Lung (tissue), 12 donors: ENCODE results near the gene ATG4A. TPM values are rescaled to one million over a fixed set of nuclear protein-coding genes. Genes with fewer than 3 reads are reported as not detected.
A peak's percentile ranks its signal among the peaks of the same experiment; 100 is the strongest.

Experiments used
- ATAC-seq: fragments of 200-7000 bp; cut with Tn5 transposase; one replicate; pipeline ENCODE4 v1.9.1; 2020; ENCODE audit warnings: moderate number of reproducible peaks; ENCODE audit not compliant: insufficient read depth, low FRiP score
- DNase-seq, 3 donors: peaks; one replicate each; pipeline ENCODE4 v3.0.0-alpha.2; 2013 to 2017
- H3K27ac ChIP-seq, 2 donors: one replicate each; pipeline ENCODE4 v1.5.1; 2013; ENCODE audit warnings: mild to moderate bottlenecking in 2 of 2, moderate library complexity in 2 of 2, control low read depth in 1 of 2, inconsistent platforms in 1 of 2, low read depth in 1 of 2, low read length in 1 of 2
- H3K27me3 ChIP-seq, 3 donors: one replicate each; pipeline ENCODE4 v1.5.1; 2013; ENCODE audit warnings: low read length in 2 of 3; ENCODE audit not compliant: control insufficient read depth in 3 of 3, insufficient read depth in 3 of 3
- H3K36me3 ChIP-seq, 4 donors: one replicate each; pipeline ENCODE4 v1.5.1; 2013; ENCODE audit warnings: low read length in 4 of 4, mild to moderate bottlenecking in 1 of 4, moderate library complexity in 1 of 4; ENCODE audit not compliant: control insufficient read depth in 4 of 4, insufficient read depth in 4 of 4
- H3K4me1 ChIP-seq, 5 donors: one replicate each; pipeline ENCODE4 v1.5.1; 2013; ENCODE audit warnings: low read length in 5 of 5, mild to moderate bottlenecking in 2 of 5, moderate library complexity in 1 of 5; ENCODE audit not compliant: control insufficient read depth in 5 of 5, insufficient read depth in 5 of 5
- H3K4me3 ChIP-seq: one replicate; pipeline ENCODE4 v1.5.1; 2013; ENCODE audit warnings: mild to moderate bottlenecking, control low read depth, moderate library complexity
- H3K9ac ChIP-seq, 2 donors: one replicate each; pipeline ENCODE4 v1.5.1; 2013; ENCODE audit warnings: low read length in 2 of 2, control low read depth in 1 of 2; ENCODE audit not compliant: insufficient read depth in 1 of 2
- H3K9me3 ChIP-seq, 4 donors: one replicate each; pipeline ENCODE4 v1.5.1; 2013; ENCODE audit warnings: low read length in 3 of 4, mild to moderate bottlenecking in 1 of 4, moderate library complexity in 1 of 4; ENCODE audit not compliant: control insufficient read depth in 4 of 4, insufficient read depth in 3 of 4
- WGBS, 2 donors: extraction: QIAGEN DNeasy Blood & Tissue Kit; methylation state at CpG; one replicate each; pipeline ENCODE4 v1.1.7; 2013; 5-methylcytosine and 5-hydroxymethylcytosine counted together
- polyA plus RNA-seq, 2 donors: library from polyadenylated mRNA; stranded (reverse); fragments of 200-250 nt; gene quantifications; one replicate each; pipeline ENCODE4 v1.2.1, GENCODE V29; 2013
- total RNA-seq, 2 donors: library from RNA; depleted of rRNA in 1 of 2; stranded (reverse); fragments of >200 nt in 1 of 2; gene quantifications; one replicate each; pipeline ENCODE4 v1.2.1, GENCODE V29; 2014 to 2021
- TF ChIP-seq, protein P1 (sequence below): IDR thresholded peaks from 2 replicates; pipeline ENCODE4 v1.5.1; 2012; ENCODE audit warnings: mild to moderate bottlenecking; ENCODE audit errors: control extremely low read depth, extremely low read depth
- donor health status: control.
- donor health status: control.
- donor health status: Bipolar disorder and iron deficiency.
- donor health status: healthy.
- donor health status: DM: yes; HTN: yes; CAD: no.

Gene ATG4A
- total and polyA plus RNA-seq, 4 donors: 12.5 to 14.9 (median 14.1) TPM

DNA sequence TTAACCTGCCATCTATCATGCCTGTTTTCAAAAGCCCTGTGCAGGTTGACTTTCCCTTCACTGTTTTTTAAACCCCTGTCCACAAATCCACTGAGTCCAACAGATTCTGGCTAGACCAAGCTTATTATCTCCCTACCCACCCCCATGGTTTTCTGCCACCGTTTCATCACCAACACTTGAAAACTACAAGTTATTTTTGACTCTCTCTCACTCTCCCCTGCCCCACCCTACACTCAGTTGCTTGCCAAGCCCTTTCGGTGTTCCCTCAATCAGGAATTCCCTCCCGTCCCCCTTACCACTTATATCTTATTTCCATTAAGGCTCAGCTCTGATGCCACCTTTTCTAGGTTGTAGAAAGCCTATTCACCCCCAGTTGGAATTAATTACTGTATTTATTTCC is 29.7 kb downstream of the ATG4A start:
- H3K27me3 ChIP-seq: peaks cover 0 to 48% (median 14%) of the 10 kb centered on the region in 3 donors
- ATAC-seq (no peak), DNase-seq (no peak)
- H3K9me3 ChIP-seq: no peaks in the 10 kb centered on the region
- no peaks in the 10 kb centered on the region for H3K36me3 ChIP-seq
- no peak overlapping the region for H3K4me3 ChIP-seq
- H3K4me1 ChIP-seq: peaks cover 0 to 27% (median 4%) of the 10 kb centered on the region in 5 donors
- H3K9ac ChIP-seq: no peak overlapping the region
- TF ChIP-seq, protein P1, sequence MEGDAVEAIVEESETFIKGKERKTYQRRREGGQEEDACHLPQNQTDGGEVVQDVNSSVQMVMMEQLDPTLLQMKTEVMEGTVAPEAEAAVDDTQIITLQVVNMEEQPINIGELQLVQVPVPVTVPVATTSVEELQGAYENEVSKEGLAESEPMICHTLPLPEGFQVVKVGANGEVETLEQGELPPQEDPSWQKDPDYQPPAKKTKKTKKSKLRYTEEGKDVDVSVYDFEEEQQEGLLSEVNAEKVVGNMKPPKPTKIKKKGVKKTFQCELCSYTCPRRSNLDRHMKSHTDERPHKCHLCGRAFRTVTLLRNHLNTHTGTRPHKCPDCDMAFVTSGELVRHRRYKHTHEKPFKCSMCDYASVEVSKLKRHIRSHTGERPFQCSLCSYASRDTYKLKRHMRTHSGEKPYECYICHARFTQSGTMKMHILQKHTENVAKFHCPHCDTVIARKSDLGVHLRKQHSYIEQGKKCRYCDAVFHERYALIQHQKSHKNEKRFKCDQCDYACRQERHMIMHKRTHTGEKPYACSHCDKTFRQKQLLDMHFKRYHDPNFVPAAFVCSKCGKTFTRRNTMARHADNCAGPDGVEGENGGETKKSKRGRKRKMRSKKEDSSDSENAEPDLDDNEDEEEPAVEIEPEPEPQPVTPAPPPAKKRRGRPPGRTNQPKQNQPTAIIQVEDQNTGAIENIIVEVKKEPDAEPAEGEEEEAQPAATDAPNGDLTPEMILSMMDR: no peak
- 36 to 73% methylated on average over 3 of the region's 3 CpGs for WGBS, 2 donors
- H3K27ac ChIP-seq: no peak overlapping the region

DNA sequence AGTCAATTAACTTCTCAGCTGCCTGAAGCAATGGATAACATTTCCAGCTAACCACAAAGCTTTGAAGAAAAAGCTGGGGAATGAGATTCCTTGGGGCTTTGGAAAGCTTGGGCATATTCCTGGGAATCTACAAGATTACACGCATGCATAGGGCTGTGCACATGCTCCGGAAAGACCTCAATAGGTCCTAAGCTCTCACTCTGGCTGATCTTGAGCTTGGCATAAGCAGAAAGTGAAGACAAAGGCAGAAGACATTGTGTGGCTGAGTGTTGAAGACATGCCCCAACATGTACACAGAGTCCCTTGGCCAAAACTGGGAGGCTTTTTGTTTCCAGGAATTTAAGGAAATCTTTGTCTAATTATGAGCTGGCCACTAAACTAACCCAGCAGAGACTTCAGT is 31.2 kb downstream of the ATG4A start:
- Histone ChIP-seq H3K27ac (no peak overlapping the region), H3K9me3 (no peaks in the 10 kb centered on the region), H3K4me1 (peaks cover 0 to 27% (median 4%) of the 10 kb centered on the region in 5 donors), H3K36me3 (no peaks in the 10 kb centered on the region), H3K27me3 (peaks cover 0 to 42% (median 12%) of the 10 kb centered on the region in 3 donors), H3K9ac (no peak overlapping the region), H3K4me3 (no peak overlapping the region)
- ATAC-seq: no peak
- WGBS, 2 donors: 77 to 78% methylated on average over 2 of the region's 2 CpGs
- TF ChIP-seq, protein P1: no peak
- DNase-seq: peak in 1 of 3 donors; percentile 38

DNA sequence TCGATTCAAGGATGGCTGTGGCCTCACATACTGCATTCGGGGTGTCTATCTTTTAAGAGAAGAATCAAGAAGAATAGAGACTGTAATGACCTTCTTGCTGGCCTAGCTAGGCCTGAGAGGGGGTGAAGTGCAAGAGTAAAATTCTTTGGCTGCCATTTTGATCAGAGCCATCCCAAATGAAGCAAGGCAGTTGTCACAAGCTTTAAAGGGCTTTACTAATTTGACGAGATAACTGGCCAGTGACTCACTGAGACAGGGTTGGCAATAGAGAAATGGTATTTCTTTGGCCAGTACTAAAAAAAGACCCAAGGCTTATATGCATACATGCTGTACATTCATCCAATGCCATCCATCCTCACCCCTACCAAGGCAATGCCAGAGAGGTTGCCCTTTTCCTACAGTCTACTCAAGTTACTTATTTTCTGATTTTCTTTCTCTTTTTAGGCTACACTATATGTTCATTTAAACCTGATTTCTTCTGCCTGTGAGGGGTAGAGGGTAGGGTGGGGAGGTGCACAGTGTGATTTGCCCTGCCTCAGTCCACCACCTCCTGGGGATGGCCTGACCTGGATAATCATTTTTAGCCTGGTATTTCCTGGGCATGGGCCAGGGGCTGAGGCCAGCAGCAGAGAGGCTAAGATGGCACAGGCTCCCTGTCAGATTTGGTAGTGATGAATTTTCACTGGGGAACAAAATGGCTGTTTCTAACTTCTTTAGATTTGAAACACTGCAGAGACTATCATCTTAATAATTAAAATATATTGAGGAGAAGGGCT is 32.2 kb downstream of the ATG4A start:
- Histone ChIP-seq H3K27ac (no peak overlapping the region), H3K9ac (no peak overlapping the region), H3K4me3 (no peak overlapping the region), H3K9me3 (no peaks in the 10 kb centered on the region), H3K4me1 (peaks cover 0 to 27% (median 3%) of the 10 kb centered on the region in 5 donors), H3K27me3 (peaks cover 0 to 41% (median 12%) of the 10 kb centered on the region in 3 donors), H3K36me3 (no peaks in the 10 kb centered on the region)
- ATAC-seq (no peak), DNase-seq (no peak)
- TF ChIP-seq, protein P1: no peak
- 80 to 97% methylated on average over 3 of the region's 3 CpGs for WGBS, 2 donors
